ENCODE results near the gene ORMDL2.
A peak's percentile ranks its signal among the peaks of the same experiment; 100 is the strongest.

Gene ORMDL2, protein sequence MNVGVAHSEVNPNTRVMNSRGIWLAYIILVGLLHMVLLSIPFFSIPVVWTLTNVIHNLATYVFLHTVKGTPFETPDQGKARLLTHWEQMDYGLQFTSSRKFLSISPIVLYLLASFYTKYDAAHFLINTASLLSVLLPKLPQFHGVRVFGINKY

DNA sequence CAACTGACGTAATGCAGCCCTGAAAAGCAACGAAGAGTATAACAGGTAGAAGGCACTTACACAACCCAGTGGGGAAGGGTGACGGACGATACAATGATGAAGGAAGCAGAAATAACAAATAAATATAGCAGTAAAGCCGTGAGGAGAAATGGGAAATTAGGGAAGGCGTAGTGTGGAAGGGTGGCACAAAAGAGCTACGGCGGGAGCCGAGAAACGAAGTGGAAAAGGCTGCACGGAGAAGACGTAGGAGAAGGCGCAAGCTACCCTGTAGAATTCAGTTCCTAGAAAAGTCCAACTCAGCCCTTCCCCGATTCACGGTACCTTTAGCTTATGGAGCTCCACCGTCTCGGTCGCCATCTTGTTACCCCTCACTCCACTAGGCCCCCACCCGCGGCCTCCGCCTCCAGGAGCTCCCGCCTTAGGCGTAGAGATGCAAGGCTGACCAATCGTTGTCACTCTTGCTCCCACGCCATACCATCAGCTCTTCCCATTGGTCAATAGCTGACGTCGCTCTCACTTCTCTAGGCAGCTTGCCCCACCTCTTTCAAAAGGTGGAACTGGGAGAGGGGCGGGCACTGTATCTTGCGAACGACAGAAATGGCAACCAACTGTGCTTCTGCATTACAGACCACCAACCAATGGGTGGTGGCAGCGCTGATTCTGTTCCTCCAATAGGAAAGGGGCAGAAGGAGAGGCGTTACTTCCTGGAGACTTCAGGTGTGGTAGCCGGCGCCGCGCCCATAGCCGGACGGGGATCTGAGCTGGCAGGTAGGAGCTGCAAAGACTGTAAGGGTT lies at the start of gene ORMDL2, which contains the start of gene SARNP:
Gene ORMDL2 (plus strand): TSS at position 697 of the 795 bp plus-strand sequence. CDS start 959 bp downstream, outside the sequence.
Gene SARNP (minus strand): TSS at position 380 of the 795 bp plus-strand sequence. CDS start 23 bp downstream, at position 357.
- peak; percentile 86 to 100 (median 99) for DNase-seq

DNA sequence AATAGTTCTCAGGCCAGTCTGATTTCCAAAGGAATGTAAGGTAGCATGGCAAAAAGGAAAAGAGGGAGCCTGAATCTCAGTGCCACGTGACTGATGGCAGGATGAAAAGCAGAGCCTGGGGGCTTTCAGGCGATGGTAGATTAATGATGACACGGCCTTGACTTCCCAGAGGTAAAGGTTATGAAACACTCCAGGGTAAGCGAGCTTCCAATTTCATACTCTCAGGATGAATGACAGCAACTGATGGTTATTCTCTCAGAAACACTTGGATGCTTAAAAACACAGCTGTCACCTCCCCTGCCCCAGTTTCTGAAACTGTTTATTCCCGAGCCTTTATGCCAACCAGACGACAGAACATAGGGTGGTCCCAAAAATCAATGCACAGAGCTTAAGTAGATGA lies 46.1 kb upstream of the ORMDL2 start:
- no peak for DNase-seq

DNA sequence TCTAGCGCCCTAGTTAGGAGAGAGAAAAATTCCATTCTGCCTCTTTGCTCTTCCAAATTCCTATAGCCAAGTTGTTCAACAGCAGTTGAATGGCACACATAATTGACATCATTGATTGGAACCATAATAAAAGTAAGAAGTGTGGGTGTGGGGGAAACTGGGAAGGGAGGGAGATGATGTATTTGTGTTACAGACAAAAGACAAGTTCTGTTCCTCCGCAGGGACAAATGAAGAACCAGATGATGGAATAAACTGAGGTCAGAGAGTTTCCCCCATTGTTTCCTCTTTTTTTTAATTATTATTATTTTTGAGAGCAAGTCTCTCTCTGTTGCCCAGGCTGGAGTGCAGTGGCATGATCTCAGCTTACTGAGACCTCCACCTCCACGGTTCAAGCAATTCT lies 40.0 kb upstream of the ORMDL2 start:
- DNase-seq: no peak

GRCh38 chr12:55780685-55781084 lies 37.2 kb upstream of the ORMDL2 start:
- DNase-seq: no peak

GRCh38 chr12:55788546-55788945 lies 29.3 kb upstream of the ORMDL2 start:
- no peak for DNase-seq

DNA sequence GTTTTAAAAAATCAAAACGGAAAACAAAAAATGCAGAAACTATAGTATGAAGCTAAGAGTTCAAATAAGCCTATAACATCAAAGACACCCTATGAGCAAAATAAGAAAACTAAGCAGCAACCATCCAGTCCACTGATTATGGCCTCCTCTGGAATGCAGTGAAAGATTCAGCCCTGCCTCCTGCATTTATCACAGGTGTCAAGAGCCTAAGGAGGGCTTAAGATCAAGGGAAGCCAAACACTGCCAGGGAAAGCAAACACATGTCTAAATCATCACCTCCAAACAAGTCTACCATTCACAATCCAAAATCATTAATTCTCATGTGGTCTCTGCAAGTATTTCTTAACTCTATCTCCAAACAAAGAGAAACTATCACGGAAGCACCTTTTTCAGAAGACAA lies 28.7 kb upstream of the ORMDL2 start:
- DNase-seq: no peak

GRCh38 chr12:55789893-55790292 lies 27.9 kb upstream of the ORMDL2 start:
- DNase-seq: no peak

GRCh38 chr12:55795950-55796349 lies 21.9 kb upstream of the ORMDL2 start:
- DNase-seq: no peak

GRCh38 chr12:55797068-55797467 lies 20.8 kb upstream of the ORMDL2 start:
- peak in 19 of 56 donors; percentile 0 to 63 (median 12) for DNase-seq

DNA sequence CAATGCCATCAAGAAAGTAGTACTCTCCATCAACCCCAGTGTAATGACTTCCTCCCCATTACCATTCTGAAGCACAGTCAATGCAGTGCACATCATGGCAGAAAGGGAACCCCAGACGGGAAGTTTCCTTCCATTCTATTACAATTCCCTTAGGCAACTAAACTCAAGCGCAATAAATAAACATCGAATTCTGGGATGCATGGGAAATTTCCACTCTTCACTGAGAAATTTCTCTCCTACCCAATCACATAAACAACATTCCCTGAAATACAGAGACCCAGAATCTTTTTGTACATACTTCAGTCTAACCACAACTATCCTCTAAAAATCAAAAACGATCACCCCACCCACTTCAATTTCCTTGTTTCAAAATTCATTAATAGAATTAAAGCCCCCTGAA lies 20.3 kb upstream of the ORMDL2 start:
- DNase-seq: no peak

- DNase-seq: no peak
These were observed 10.9 kb upstream of the ORMDL2 start for GRCh38 chr12:55806982-55807381.

DNA sequence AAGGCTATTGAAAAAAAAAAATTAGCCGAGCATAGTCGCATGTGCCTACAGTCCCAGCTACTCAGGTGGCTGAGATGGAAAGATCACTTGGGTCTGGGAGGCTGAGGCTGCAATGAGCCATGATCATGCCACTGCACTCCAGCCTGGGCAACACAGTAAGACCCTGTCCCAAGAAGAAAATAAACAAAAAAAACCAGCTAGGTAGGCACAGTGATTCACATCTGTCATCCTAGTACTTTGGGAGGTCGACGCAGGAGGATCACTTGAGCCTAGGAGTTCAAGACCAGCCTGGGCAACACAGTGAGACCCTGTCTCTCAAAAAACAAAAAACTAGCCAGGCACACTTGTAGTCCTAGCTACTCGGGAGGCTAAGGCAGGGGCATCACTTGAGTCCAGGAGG lies 8.6 kb upstream of the ORMDL2 start:
- no peak for DNase-seq

GRCh38 chr12:55812088-55812487 lies 5.8 kb upstream of the ORMDL2 start:
- DNase-seq: no peak

- no peak for DNase-seq
These were observed 3.6 kb upstream of the ORMDL2 start for GRCh38 chr12:55814257-55814656.

DNA sequence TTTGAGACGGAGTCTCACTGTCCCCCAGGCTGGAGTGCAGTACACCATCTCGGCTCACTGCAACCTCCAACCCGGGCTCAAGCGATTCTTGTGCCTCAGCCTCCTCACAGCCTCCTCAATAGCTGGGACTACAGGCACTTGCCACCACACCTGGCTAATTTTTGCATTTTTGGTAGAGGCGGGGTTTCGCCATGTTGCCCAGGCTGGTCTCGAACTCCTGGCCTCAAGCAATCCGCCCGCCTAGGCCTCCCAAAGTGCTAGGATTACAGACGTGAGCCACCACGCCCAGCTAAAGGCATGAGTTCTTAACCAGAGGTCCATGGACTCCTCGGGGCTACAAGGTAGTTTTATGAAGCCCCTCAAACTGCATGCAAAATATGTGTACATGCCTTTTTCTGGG lies 2.4 kb upstream of the ORMDL2 start:
- DNase-seq: no peak

- peak in 3 of 56 donors; percentile 7 to 34 (median 17) for DNase-seq
These were observed 928 bp upstream of the ORMDL2 start for GRCh38 chr12:55816881-55817344.

DNA sequence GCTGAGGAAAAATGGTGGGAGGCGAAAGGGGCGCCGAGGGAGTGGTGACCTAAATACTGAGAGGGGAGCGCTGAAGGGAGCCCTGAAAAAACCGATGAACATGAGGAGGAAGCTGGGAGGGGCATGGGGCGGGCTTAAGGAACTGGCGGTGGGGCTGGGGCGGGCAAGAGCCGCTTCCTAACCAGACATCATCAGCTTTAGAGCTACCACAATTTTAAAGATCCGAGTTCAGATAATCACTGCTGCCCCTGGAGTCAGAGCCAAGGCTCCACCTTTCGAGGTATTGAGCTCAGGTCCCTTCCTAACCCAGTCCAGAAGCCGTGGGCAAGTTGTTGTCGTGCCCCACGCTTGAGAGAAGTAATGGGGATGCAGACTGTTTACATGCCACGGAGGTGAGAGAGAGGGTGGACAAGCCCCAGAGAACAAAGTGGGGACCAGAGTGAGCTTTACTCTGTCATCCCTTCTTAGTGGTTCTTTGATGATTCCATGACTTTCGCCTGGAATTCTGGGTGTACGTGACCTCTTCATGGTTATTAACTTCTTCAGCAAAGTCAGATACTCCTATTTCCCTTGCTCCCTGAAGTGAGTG lies 393 bp downstream of the ORMDL2 start:
- peak in 1 of 56 donors; percentile 70 for DNase-seq

- DNase-seq: no peak
These were observed 1.0 kb downstream of the ORMDL2 start for GRCh38 chr12:55818886-55819285.

- DNase-seq: no peak
These were observed 2.8 kb downstream of the ORMDL2 start for GRCh38 chr12:55820679-55821078.

- DNase-seq: no peak
These were observed 4.4 kb downstream of the ORMDL2 start for GRCh38 chr12:55822228-55822627.

GRCh38 chr12:55823419-55823818 lies 5.6 kb downstream of the ORMDL2 start:
- DNase-seq: no peak

- DNase-seq: no peak
These were observed 6.9 kb downstream of the ORMDL2 start for GRCh38 chr12:55824726-55825125.

Data from nucleus accumbens (tissue), 56 donors.